GM18511 (cell line): ENCODE measurements around the gene KMT2C.
"Not testable (repeated sequence)": the region's sequence is repeated elsewhere in the genome, so short reads cannot be mapped to it uniquely, and the experiment has no call there.

Experiments
- ATAC-seq: cut with Tn5 transposase; IDR thresholded peaks from one replicate; pipeline ENCODE4 v1.9.1; 2021; ENCODE audit warnings: mild to moderate bottlenecking, moderate library complexity; ENCODE audit not compliant: unreplicated experiment

The KMT2C gene

DNA sequence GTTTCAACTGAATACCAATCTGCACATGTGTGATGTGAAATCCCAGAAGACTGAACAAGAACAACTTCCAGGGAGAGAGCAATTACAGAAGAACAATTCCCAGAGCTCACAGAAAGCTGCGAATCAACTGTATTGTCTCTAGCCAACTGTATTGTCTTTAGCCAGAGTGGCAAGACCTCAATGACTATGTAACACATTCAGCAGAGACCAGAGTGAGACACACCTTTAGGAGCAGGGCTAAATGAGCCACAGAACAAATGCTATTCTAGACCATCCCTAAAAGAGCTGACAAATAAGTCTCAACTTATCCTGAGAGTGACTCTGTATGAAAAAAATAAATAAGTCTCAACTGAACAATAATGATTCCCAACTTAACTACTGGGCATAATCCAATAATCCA lies 72.0 kb downstream of the KMT2C start:
- no peak for ATAC-seq

DNA sequence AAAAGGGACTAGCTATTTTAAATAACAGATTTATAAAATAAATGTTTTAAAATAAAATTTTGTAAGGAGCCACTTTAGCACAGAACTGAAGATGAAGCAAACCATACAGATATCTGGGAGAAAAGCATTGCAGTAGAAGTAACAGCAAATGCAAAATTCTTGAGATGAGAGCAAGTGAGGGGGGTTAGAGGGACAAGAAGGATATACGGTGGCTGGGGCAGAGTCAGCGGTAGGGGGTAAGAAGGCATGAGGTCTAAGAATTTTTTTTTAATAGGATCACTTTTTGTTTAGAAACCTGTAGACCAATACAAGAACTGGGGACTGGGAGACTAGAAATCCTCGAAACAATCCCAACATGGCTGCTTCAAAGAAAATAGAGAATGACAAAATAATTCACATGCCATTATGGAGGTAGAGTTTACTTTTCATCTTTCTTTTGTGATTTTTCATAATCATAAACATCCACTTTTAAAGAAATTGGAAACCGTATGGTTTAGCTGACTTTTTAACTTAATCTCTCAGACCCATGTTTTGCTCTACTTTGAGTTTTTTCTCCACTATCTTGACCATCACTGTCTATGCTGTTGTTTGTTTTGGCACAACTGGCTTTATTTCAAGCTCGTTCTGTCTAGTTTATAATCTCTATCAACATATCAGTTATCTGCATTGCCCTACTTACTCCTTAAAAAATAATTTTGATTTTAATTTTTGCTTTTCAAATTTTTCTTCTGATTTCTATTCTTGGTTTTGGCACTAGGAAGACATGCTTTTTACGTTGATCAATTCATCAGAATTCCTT lies 73.5 kb downstream of the KMT2C start:
- no peak for ATAC-seq

DNA sequence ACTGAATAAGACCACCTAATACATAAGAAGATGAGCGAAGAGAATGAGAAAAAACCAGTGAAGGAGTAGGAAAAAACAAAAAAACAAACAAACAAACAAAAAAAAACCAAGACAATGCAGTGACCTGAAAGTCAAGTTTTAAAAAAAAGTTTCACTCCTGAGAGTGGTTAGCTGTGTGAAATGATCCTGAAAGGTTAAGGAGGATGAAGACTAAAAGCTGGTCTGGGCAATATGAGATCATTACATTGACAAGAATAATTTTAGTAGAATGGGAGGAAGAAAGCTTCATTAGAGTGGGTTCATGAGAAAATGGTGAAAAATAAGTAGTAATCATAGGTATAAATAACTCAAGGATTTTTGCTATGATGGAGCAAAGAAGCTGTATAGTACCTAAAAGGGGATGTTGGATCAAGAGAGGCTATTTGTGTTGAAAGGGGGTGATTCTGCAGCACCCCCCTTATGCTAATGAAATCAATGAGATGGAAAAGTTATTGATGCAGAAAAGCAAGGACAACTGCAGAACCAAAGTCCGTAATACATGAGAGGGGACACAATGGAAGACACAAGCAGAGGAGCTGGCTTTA lies 80.2 kb downstream of the KMT2C start:
- peak; percentile 70 for ATAC-seq

DNA sequence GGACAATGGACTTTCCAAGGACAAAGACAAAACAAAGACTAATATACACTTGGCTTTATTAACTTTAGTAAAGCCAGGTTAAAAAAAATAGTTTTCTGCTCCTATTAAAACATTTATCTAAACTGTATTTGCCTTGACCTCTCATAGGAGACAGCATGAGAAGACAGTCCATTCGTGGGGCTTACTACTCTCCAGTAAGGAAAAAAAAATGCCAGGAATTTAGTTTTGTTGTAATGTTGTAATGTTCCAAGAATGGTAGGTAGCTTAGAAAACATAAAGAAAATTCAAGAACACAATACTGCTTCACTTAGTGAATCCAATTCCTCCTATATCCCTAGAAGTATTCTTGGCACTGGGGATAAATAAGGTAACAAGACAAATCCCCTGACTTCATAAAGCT lies 81.7 kb downstream of the KMT2C start:
- ATAC-seq = no peak

DNA sequence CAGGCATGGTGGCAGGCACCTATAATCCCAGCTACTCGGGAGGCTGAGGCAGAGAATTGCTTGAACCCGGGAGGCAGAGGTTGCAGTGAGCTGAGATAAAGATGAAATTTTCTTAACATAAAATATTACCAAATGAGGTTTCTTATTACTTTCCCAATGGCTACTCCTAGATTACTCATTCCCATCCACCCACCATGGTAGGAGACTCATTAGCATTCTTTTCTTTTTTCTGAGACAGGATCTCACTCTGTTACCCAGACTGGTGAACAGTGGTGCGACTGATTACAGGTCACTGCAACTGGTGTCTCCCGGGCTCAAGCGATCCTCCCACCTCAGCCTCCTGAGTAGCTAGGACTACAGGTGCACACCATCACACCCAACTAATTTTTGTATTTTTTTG lies 82.5 kb downstream of the KMT2C start:
- ATAC-seq = not testable (repeated sequence)

DNA sequence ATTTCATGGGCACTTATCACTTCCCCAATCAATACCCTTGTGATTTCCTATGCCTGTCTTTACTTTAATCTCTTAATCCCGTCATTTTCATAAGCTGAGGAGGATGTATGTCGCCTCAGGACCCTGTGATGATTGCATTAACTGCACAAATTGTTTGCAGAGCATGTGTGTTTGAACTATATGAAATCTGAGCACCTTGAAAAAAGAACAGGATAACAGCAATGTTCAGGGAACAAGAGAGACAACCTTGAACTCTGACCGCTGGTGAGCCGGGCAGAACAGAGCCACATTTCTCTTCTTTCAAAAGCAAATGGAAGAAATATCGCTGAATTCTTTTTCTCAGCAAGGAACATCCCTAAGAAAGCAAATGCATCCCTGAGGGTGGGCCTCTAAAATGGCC lies 84.1 kb downstream of the KMT2C start:
- ATAC-seq = not testable (repeated sequence)

DNA sequence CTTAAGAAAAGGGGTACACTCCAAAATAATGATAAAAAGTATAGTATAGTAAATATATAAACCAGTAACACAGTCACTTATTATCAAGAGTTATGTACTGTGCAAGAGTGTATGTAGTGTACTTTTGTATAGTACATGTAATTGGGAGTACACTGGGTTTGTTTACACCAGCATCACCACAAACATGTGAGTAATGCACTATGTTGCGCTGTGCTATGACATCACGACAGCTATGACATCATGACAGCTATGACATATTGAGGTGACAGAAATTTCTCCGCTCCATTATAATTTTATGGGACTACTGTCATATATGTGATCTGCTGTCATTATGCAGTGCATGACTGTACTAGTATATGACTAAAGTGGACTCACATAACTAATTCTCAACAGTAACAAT lies 84.6 kb downstream of the KMT2C start:
- no peak for ATAC-seq

DNA sequence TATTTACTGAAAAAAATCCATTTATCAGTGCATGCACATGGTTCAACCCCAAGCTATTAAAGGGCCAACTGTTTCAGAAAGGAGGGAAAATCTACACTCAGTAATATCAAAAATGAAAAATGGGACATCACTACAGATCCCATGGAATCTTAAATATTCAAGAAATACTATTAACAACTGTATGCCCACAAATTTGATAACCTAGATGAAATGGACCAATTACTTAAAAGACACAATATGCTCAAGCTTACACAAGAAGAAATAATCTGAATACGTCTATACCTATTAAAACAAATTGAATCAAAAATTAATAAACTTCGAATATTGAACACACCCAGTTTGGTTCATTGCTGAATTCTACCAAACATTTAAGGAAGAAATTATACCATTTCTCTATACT lies 87.9 kb downstream of the KMT2C start:
- ATAC-seq = no peak

DNA sequence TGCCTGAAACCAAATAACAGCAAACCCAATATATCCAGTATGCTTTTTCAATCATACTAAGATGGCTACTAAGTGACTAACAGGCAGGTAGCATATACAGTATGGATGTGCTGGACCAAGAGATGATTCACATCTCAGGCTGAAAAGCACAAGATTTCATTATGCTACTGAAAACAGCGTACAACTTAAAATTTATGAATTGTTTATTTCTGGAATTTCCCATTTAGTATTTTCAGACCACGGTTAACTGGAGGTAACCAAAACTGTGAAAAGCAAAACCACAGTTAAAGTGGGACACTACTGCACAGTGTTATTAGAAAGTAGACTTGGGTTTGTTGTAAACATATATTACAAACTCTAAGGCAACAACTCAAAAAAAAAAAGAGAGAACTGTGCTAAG lies 91.5 kb downstream of the KMT2C start:
- ATAC-seq = peak; percentile 37

DNA sequence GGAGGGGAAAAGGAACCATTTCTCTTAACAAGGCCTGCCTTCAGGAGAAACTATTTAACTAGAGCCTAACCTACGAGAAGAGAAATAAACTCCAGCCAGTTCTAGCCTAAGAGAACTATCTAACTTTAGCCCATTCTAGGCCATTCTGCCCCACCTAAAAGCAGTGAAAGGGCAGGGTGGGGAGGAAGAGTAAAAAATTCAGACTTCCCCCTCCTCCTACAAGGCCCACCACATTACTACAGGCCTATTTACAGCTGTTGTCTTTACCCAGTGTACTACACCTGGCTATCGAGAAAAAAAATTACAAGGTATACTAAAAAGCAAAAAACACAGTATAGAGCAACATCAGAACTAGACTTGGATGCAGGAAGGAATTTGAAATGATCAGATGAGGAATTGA lies 93.0 kb downstream of the KMT2C start:
- no peak for ATAC-seq

DNA sequence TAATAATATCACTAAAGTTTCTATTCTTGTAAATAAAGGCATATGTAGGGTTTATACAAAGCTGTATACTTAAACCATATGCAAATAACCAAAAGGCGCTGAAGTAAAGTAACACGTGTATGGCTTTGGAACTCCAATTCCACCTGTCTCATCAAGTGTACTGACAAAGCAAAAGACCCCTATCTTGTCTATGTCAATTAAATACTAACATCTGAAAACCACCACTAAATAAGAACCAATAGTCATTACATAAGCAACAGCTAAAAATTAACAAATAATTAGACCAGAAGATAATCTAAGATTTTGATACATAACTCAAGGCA lies 93.9 kb downstream of the KMT2C start:
- ATAC-seq = no peak

DNA sequence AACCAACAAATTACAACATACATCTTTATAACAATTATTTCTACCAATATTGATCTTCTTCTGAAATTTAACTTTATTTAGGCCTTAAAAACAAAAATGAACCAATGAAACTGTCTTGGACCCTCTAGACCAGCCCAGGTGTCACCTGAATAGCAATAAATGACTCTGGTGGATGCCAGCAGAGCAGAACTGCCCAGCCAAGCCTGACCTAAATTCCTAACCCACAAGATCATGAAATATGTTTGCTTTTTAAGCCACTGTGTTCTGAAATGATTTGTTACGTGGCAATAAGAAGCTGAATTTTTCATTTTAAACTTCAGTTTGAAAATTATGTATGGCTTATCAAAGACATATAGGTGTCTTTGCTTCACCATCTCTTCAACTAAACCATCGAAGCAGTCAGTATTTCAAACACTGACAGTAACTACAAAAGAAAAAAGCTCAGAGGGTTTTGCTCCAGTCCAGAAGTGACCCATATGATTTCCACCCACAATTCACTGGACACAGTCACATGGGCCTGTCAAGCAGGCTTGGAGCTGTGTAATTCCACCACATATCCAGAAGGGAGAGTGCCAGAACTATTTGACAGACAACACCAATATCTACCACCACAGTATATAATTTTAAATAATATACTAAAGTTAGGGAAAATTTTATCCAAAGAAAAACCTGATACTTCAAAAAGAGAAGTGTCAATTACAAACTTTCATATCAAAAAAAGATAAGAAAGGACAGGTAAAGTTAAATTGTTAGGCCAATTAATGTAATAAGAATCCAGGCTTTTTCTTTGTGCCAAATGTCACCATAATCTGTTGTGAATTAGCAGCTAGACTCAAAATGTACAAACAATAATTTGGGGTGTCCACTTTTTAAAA lies 94.5 kb downstream of the KMT2C start:
- peak; percentile 69 for ATAC-seq

DNA sequence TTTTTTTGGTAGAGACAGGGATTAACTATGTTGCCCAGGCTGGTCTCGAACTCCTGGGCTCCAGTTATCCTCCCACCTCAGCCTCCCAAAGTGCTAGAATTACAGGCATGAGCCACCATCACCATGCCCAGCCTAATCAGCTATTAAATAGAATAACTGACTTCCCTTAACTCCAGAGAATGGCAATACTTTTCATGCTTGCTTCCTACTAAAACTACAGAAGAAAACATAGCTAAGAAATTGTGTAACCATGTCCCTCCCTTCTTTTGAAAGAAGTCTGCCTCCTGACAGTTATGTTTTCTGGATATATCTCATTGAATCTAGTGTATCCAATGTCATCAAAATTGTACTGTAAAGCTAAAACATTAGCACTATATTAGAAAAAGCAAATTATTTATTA lies 95.6 kb downstream of the KMT2C start:
- no peak for ATAC-seq

DNA sequence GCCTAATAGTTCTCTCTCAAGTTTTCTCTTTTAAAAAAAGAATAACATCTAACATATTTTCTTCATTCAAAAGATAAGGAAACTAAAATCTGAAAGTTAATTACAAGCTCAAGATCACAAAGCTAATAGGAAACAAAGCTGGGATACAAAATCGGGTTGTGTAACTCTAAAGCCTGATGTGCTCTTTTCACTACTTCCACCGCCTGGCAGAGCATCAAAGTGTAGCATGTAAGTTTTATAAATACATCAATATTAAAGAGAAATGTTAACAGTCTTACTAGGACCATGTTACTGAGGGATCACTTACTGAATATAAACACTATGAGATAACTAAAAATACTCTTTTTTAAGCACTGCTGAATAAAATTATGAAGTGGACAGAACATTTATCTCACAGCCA lies 97.2 kb downstream of the KMT2C start:
- no peak for ATAC-seq

DNA sequence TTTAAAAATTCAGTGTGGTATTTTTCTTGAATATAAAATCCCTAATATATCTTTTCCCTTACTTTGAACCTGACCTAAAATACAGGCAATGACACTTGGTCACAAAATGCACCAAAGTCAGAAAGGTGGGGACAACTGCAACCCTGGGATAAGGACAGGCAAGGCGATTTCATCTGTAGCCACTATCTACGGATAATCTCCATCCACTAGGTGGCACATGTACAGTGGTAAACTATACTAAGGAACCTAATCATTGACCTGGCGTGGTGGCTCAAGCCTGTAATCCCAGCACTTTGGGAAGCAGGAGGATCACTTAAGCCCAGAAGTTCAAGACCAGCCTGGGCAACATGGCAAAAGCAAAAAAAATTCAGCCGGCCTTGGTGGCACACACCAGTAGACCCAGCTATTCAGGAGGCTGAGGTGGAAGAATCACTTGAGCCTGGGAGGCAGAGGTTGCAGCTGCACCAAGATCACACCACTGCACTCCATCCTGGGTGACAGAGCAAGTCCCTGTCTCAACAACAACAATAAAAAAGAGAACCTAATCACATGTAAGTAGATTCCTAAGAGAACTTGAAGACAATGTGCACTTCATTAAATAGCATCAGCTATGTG lies 98.9 kb downstream of the KMT2C start:
- peak; percentile 69 for ATAC-seq

DNA sequence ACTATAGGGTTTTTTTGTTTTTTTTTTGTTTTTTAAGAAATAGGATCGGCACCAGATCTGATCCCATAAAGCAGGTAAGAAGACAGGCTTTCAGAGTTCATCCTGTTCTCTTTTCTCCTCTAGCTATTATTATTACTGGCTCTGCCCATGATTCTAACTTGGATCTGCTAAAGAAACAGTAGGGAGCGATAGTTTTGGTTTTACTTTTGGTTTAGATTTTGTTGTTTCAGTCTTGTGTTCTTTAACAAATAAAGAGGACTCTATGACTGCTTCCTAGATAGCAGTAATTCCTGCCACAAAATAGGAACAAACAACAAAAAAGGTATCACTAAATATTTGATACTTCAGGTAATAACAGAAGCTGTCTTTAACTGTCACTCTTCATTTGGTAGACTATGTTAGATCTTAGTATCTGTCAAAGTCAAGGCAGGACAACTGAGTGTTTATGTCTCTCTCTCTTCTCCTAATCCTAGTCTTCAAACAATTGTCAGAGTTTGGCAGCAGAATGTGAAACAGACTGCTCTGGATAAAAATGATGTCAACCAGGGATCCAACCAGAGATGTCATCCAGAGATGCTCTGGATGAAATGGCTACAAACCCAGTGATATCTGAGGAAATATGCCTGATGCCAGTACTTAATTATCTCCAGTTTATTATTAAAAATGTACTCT lies 99.8 kb downstream of the KMT2C start:
- ATAC-seq = peak; percentile 59

DNA sequence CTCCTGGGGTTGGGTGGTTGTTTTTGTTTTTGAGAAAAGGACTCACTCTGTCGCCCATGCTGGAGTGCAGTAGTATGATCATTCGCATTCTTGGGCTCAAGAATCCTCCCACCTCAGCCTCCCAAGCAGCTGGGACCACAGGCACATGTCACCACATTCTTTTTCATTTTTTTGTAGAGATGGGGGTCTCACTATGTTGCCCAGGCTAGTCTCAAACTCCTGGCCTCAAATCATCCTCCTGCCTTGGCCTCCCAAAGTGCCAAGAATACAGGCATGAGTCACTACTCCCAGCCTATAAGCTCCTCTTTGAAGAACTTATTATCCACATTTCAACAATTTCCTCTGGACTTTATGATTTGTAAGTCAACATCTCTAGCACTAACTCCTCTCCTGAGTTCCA lies 102.7 kb downstream of the KMT2C start:
- ATAC-seq = no peak

DNA sequence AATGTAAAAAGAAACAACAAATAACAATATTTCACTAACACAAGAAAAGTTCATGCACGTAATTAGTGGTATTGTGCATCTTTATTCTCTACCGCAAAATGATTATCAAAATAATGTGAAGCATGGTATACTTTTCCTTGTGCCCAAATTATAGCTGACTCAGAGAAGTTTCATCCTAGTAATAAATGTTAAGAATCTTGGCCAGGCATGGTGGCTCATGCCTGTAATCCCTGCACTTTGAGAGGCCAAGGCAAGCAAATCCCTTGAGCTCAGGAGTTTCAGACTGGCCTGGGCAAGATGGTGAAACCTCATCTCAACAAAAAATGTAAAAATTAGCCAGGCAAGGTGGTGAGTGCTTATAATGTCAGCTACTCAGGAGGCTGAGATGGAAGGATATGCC lies 105.0 kb downstream of the KMT2C start:
- no peak for ATAC-seq

DNA sequence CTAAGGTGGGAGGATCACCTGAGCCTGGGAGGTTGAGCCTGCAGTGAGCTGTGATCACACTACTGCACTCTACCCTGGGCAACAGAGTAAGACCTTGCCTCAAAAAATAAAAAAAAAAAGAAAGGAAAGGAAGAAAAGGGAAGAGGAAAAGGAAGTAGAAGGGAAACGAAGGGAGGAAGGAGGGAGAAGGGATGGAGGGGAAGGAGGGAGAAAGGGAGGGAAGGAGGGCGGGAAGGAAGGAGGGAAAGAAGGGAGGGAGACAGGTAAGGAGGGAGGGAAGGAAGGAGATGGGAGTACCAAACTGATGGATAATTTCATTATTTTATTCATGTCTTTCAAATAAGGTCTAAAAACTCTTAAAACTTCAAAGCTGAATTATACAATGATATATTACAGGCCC lies 106.3 kb downstream of the KMT2C start:
- ATAC-seq = no peak

DNA sequence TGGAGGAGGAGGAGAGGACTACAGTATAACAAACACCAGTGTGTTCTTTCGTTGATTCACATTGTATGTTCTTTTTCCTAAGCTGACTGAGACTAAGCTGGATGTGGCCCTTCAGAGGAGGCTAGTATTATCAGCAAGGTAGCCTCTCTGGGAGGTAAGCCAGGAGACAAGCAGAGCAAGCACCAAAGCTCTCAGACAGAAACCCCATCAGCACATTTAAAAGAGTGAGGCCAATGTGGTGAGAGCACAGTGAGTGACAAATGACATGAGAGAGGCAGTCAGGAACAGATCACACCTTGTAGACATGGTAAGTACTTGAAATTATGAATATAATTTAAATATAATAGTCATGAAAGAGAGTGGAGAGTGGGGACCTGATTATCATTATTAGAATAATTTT lies 107.6 kb downstream of the KMT2C start:
- ATAC-seq = no peak

DNA sequence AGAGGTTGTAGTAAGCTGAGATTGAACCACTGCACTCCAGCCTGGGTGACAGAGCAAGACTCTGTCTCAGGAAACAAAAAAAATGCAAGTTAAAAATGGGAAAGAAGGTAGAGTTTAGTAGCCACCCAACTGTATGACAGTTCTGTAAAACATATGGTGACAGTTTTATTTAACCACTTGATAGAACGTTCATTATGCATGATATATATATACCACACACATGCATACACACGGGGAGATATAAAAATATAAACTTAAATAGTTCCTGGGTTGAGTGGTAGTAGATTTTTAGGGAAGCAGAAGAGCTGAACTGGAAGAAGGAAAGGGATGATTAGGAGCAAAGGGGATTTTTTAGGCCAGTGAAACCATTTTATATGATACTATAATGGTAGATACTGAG lies 120.0 kb downstream of the KMT2C start:
- ATAC-seq = no peak
